WERI-Rb-1 (cell line): ENCODE data around the gene TOMM40.
"Not testable (repeated sequence)": the region's sequence is repeated elsewhere in the genome, so short reads cannot be mapped to it uniquely, and the experiment has no call there.

Source experiments
- DNase-seq: peaks from one replicate; pipeline ENCODE4 v3.0.0-alpha.2; 2020
- H3K27ac ChIP-seq: fragments of 250-450 bp; sonication (Bioruptor Pico); 2 replicates; pipeline ENCODE4 v1.5.1; 2020; ENCODE audit warnings: mild to moderate bottlenecking, moderate library complexity
- H3K27me3 ChIP-seq: fragments of 250-450 bp; sonication (Bioruptor Pico); 2 replicates; pipeline ENCODE4 v1.5.1; 2021; ENCODE audit warnings: mild to moderate bottlenecking, low read depth, moderate library complexity; ENCODE audit not compliant: insufficient read depth, severe bottlenecking
- H3K36me3 ChIP-seq: fragments of 250-450 bp; sonication (Bioruptor Pico); 2 replicates; pipeline ENCODE4 v1.5.1; 2020; ENCODE audit warnings: mild to moderate bottlenecking, moderate library complexity
- H3K4me3 ChIP-seq: 2 replicates; pipeline ENCODE4 v1.5.1; 2011; ENCODE audit warnings: low read depth, mild to moderate bottlenecking, control low read depth, low read length
- H3K9me3 ChIP-seq: fragments of 250-450 bp; sonication (Bioruptor Pico); 2 replicates; pipeline ENCODE4 v1.5.1; 2021; ENCODE audit warnings: mild to moderate bottlenecking, moderate library complexity; ENCODE audit not compliant: severe bottlenecking
- CTCF ChIP-seq: IDR thresholded peaks from 2 replicates; pipeline ENCODE4 v1.5.1; 2011; ENCODE audit warnings: low read depth, mild to moderate bottlenecking, control low read depth, inconsistent platforms, low read length

Gene TOMM40

GRCh38 chr19:44855606-44856005, 35.4 kb upstream of the TOMM40 start:
- peaks cover 23% of the 10 kb centered on the region for H3K36me3 ChIP-seq
- no peaks in the 10 kb centered on the region for H3K9me3 ChIP-seq
- no peak for TF ChIP-seq CTCF
- H3K27ac ChIP-seq: no peak overlapping the region
- no peaks in the 10 kb centered on the region for H3K27me3 ChIP-seq
- no peak overlapping the region for H3K4me3 ChIP-seq
- no peak for DNase-seq

- Histone ChIP-seq H3K27ac (no peak overlapping the region), H3K4me3 (no peak overlapping the region), H3K36me3 (peaks cover 23% of the 10 kb centered on the region), H3K27me3 (no peaks in the 10 kb centered on the region), H3K9me3 (no peaks in the 10 kb centered on the region)
- DNase-seq: no peak
- TF ChIP-seq CTCF: no peak
These were observed 34.5 kb upstream of the TOMM40 start for GRCh38 chr19:44856421-44857083.

GRCh38 chr19:44857837-44858236, 33.2 kb upstream of the TOMM40 start:
- no peak overlapping the region for H3K4me3 ChIP-seq
- TF ChIP-seq CTCF: no peak
- H3K27me3 ChIP-seq: no peaks in the 10 kb centered on the region
- peaks cover 26% of the 10 kb centered on the region for H3K36me3 ChIP-seq
- H3K27ac ChIP-seq: no peak overlapping the region
- DNase-seq: no peak
- H3K9me3 ChIP-seq: no peaks in the 10 kb centered on the region

GRCh38 chr19:44861576-44861975, 29.5 kb upstream of the TOMM40 start:
- peaks cover 30% of the 10 kb centered on the region for H3K36me3 ChIP-seq

GRCh38 chr19:44863990-44864389, 27.1 kb upstream of the TOMM40 start:
- Histone ChIP-seq H3K9me3 (no peaks in the 10 kb centered on the region), H3K4me3 (no peak overlapping the region), H3K27me3 (no peaks in the 10 kb centered on the region), H3K36me3 (peaks cover 48% of the 10 kb centered on the region), H3K27ac (no peak overlapping the region)
- DNase-seq: no peak
- TF ChIP-seq CTCF: no peak

More at GRCh38 chr19:44861576-44861975, 29.5 kb upstream of the TOMM40 start:
- not testable (repeated sequence) for H3K9me3 ChIP-seq, H3K27me3 ChIP-seq, H3K27ac ChIP-seq, H3K4me3 ChIP-seq, DNase-seq

- Histone ChIP-seq H3K4me3 (no peak overlapping the region), H3K27ac (no peak overlapping the region), H3K27me3 (no peaks in the 10 kb centered on the region), H3K36me3 (peaks cover 45% of the 10 kb centered on the region), H3K9me3 (no peaks in the 10 kb centered on the region)
- DNase-seq: no peak
- TF ChIP-seq CTCF: no peak
These were observed 25.8 kb upstream of the TOMM40 start for GRCh38 chr19:44865196-44865767.
